HEK293 (cell line): ENCODE data around the gene ZNF670.

Experiments used
- CTCF ChIA-PET: fragments of 350-600 bp; formaldehyde crosslinking; extraction: SDS; loops from one replicate; lab custom pipeline; 2021; ENCODE audit warnings: antibody characterized with exemption; lab: Yijun Ruan, JAX
- POLR2A ChIA-PET: fragments of 300-600 bp; formaldehyde crosslinking; extraction: SDS; loops from one replicate; lab custom pipeline; 2020; ENCODE audit warnings: antibody characterized with exemption, inconsistent platforms; lab: Yijun Ruan, JAX
- H3K27ac ChIP-seq: fragments of 200-500 bp; sonication (Bioruptor generic); 2 replicates; pipeline ENCODE4 v1.5.1; 2014; ENCODE audit warnings: low read depth, low read length, control low read depth, inconsistent platforms; ENCODE audit errors: extremely low read depth
- H3K36me3 ChIP-seq, 2 experiments: fragments of 200-500 bp in 1 of 2; sonication (Bioruptor generic) in 1 of 2; 1 replicate in 1 of 2; 2 replicates in 1 of 2; pipeline ENCODE4 v1.5.1; 2014 to 2017; ENCODE audit warnings: inconsistent platforms in 2 of 2, low read length in 2 of 2; ENCODE audit not compliant: control insufficient read depth in 2 of 2, insufficient read depth in 1 of 2
- H3K4me1 ChIP-seq: fragments of 200-500 bp; sonication (Bioruptor generic); 2 replicates; pipeline ENCODE4 v1.5.1; 2014; ENCODE audit warnings: mild to moderate bottlenecking, low read length, inconsistent platforms; ENCODE audit not compliant: control insufficient read depth, insufficient read depth
- H3K4me3 ChIP-seq: 2 replicates; pipeline ENCODE4 v1.5.1; 2011; ENCODE audit warnings: low read depth, mild to moderate bottlenecking, control low read depth, low read length, moderate library complexity
- H3K9me3 ChIP-seq: fragments of 200-500 bp; sonication (Bioruptor generic); 2 replicates; pipeline ENCODE4 v1.5.1; 2014; ENCODE audit warnings: low read depth, low read length, inconsistent platforms; ENCODE audit not compliant: control insufficient read depth, insufficient read depth
- EGR2 ChIP-seq: fragments of 450-650 bp; formaldehyde crosslinking; IDR thresholded peaks from 2 replicates; pipeline ENCODE4 v1.5.1; 2016; ENCODE audit warnings: low read depth, missing biosample characterization, missing genetic modification characterization
- GLI4 ChIP-seq: fragments of 450-650 bp; formaldehyde crosslinking; IDR thresholded peaks from 2 replicates; pipeline ENCODE4 v1.5.1; 2016; ENCODE audit warnings: missing biosample characterization, missing genetic modification characterization
- GLIS1 ChIP-seq: fragments of 450-650 bp; formaldehyde crosslinking; IDR thresholded peaks from 2 replicates; pipeline ENCODE4 v1.5.1; 2016; ENCODE audit warnings: missing biosample characterization, missing genetic modification characterization
- HOXA7 ChIP-seq: sonication (generic); formaldehyde crosslinking; IDR thresholded peaks from 2 replicates; pipeline ENCODE4 v1.8.1; 2022; ENCODE audit warnings: missing genetic modification reagents, borderline replicate concordance
- MEIS1 ChIP-seq: sonication (generic); formaldehyde crosslinking; IDR thresholded peaks from 2 replicates; pipeline ENCODE4 v1.8.1; 2022; ENCODE audit warnings: missing genetic modification reagents, mild to moderate bottlenecking, borderline replicate concordance
- REPIN1 ChIP-seq: fragments of 450-650 bp; formaldehyde crosslinking; IDR thresholded peaks from 2 replicates; pipeline ENCODE4 v1.5.1; 2017; ENCODE audit warnings: missing biosample characterization, missing genetic modification characterization, low read depth
- SALL2 ChIP-seq: fragments of 450-650 bp; formaldehyde crosslinking; IDR thresholded peaks from 2 replicates; pipeline ENCODE4 v1.5.0; 2017; ENCODE audit warnings: missing biosample characterization, mild to moderate bottlenecking, missing genetic modification characterization, borderline replicate concordance
- SETDB1 ChIP-seq: IDR thresholded peaks from one replicate; pipeline ENCODE4 v1.6.1; 2017; ENCODE audit warnings: mild to moderate bottlenecking, low read length, moderate library complexity, mixed read lengths; ENCODE audit not compliant: insufficient read length
- TRIM28 ChIP-seq: IDR thresholded peaks from 2 replicates; pipeline ENCODE4 v1.6.1; 2011; ENCODE audit warnings: low read length, control low read depth, borderline replicate concordance
- ZBTB8A ChIP-seq: fragments of 450-650 bp; formaldehyde crosslinking; IDR thresholded peaks from 2 replicates; pipeline ENCODE4 v1.5.1; 2016; ENCODE audit warnings: missing biosample characterization, missing genetic modification characterization
- ZFP37 ChIP-seq: fragments of 450-650 bp; formaldehyde crosslinking; IDR thresholded peaks from 2 replicates; pipeline ENCODE4 v1.5.1; 2016; ENCODE audit warnings: missing biosample characterization, missing genetic modification characterization
- ZFP41 ChIP-seq: fragments of 450-650 bp; formaldehyde crosslinking; IDR thresholded peaks from 2 replicates; pipeline ENCODE4 v1.5.1; 2016; ENCODE audit warnings: missing biosample characterization, missing genetic modification characterization, borderline replicate concordance
- ZNF112 ChIP-seq: fragments of 450-650 bp; formaldehyde crosslinking; IDR thresholded peaks from 2 replicates; pipeline ENCODE4 v1.5.0; 2017; ENCODE audit warnings: missing biosample characterization, missing genetic modification characterization
- ZNF239 ChIP-seq: fragments of 450-650 bp; formaldehyde crosslinking; IDR thresholded peaks from 2 replicates; pipeline ENCODE4 v1.5.1; 2016; ENCODE audit warnings: missing biosample characterization, missing genetic modification characterization
- ZNF302 ChIP-seq: fragments of 450-650 bp; formaldehyde crosslinking; IDR thresholded peaks from 2 replicates; pipeline ENCODE4 v1.5.1; 2016; ENCODE audit warnings: missing biosample characterization, missing genetic modification characterization, low read depth
- ZNF311 ChIP-seq: fragments of 450-650 bp; formaldehyde crosslinking; IDR thresholded peaks from 2 replicates; pipeline ENCODE4 v1.5.1; 2017; ENCODE audit warnings: missing biosample characterization, missing genetic modification characterization, borderline replicate concordance
- ZNF354C ChIP-seq: fragments of 450-650 bp; formaldehyde crosslinking; IDR thresholded peaks from 2 replicates; pipeline ENCODE4 v1.5.1; 2016; ENCODE audit warnings: missing biosample characterization, missing genetic modification characterization, low read depth, borderline replicate concordance
- ZNF366 ChIP-seq: fragments of 450-650 bp; formaldehyde crosslinking; conservative IDR thresholded peaks from 2 replicates; pipeline ENCODE4 v1.5.1; 2016; ENCODE audit warnings: missing biosample characterization, missing genetic modification characterization
- ZNF404 ChIP-seq: fragments of 450-650 bp; formaldehyde crosslinking; IDR thresholded peaks from 2 replicates; pipeline ENCODE4 v1.5.1; 2017; ENCODE audit warnings: missing biosample characterization, missing genetic modification characterization
- ZNF555 ChIP-seq: fragments of 450-650 bp; formaldehyde crosslinking; conservative IDR thresholded peaks from 2 replicates; pipeline ENCODE4 v1.5.1; 2017; ENCODE audit warnings: missing biosample characterization, mild to moderate bottlenecking, missing genetic modification characterization, inconsistent platforms
- ZNF561 ChIP-seq: fragments of 450-650 bp; IDR thresholded peaks from 2 replicates; pipeline ENCODE4 v1.5.1; 2018; ENCODE audit warnings: missing biosample characterization, missing genetic modification characterization, borderline replicate concordance
- ZNF571 ChIP-seq: fragments of 450-650 bp; formaldehyde crosslinking; IDR thresholded peaks from 2 replicates; pipeline ENCODE4 v1.5.0; 2017; ENCODE audit warnings: missing biosample characterization, missing genetic modification characterization
- ZNF585B ChIP-seq: fragments of 450-650 bp; formaldehyde crosslinking; IDR thresholded peaks from 2 replicates; pipeline ENCODE4 v1.5.1; 2016; ENCODE audit warnings: missing biosample characterization, missing genetic modification characterization
- ZNF623 ChIP-seq: fragments of 450-650 bp; formaldehyde crosslinking; IDR thresholded peaks from 2 replicates; pipeline ENCODE4 v1.5.1; 2016; ENCODE audit warnings: missing biosample characterization, missing genetic modification characterization
- ZNF707 ChIP-seq: fragments of 450-650 bp; formaldehyde crosslinking; IDR thresholded peaks from 2 replicates; pipeline ENCODE4 v1.5.1; 2016; ENCODE audit warnings: missing biosample characterization, missing genetic modification characterization
- ZXDB ChIP-seq: fragments of 450-650 bp; formaldehyde crosslinking; IDR thresholded peaks from 2 replicates; pipeline ENCODE4 v1.5.1; 2016; ENCODE audit warnings: missing biosample characterization, missing genetic modification characterization
- TF ChIP-seq, protein P1 (sequence below): fragments of 450-650 bp; formaldehyde crosslinking; IDR thresholded peaks from 2 replicates; pipeline ENCODE4 v1.5.1; 2016; ENCODE audit warnings: missing biosample characterization, missing genetic modification characterization
- TF ChIP-seq, protein P2 (sequence below): fragments of 450-650 bp; formaldehyde crosslinking; IDR thresholded peaks from 2 replicates; pipeline ENCODE4 v1.5.1; 2016; ENCODE audit warnings: missing biosample characterization, missing genetic modification characterization

Gene ZNF670

DNA sequence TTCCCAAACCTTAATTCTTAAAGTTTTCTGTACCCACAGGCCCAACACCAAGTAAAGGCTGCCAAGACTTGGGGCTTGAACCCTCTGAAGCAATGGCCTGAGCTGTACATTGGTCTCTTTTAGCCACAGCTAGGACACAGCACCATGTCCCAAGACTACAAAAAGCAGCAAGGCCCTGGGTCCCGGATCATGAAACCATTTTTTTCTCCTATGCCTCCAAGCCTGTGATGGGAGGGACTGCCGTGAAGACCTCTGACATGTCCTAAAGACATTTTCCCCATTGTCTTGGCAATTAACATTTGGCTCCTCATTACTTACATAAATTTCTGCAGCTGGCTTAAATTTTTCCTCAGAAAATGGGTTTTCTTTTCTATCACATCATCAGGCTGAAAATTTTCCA is 30.9 kb downstream of the ZNF670 start:
- TF ChIP-seq ZNF366 (tag by site-specific recombination) = no peak
- TF ChIP-seq ZNF585B (tag by site-specific recombination) = peak; percentile 73
- Histone ChIP-seq H3K4me1 (no peaks in the 10 kb centered on the region), H3K36me3 (no peaks in the 10 kb centered on the region), H3K27ac (no peak overlapping the region), H3K4me3 (no peak overlapping the region), H3K9me3 (no peaks in the 10 kb centered on the region)
- POLR2A ChIA-PET = no interaction called here
- CTCF ChIA-PET = no interaction called here

DNA sequence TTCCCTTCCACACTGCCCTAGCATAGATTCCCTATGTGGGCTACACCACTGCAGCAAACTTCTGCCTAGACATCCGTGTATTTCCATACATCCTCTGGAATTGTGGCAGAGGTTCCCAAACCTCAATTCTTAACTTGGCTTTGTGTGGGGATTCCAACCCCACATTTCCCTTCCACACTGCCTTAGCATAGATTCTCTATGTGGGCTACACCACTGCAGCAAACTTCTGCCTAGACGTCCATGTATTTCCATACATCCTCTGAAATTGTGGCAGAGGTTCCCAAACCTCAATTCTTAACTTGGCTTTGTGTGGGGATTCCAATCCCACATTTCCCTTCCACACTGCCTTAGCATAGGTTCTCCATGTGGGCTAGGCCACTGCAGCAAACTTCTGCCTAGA is 31.4 kb downstream of the ZNF670 start:
- CTCF ChIA-PET = no interaction called here
- no peaks in the 10 kb centered on the region for H3K4me1 ChIP-seq
- no peak overlapping the region for H3K27ac ChIP-seq
- POLR2A ChIA-PET = no interaction called here
- no peaks in the 10 kb centered on the region for H3K9me3 ChIP-seq
- TF ChIP-seq ZNF555 (tag by site-specific recombination) = no peak
- no peak for TF ChIP-seq ZNF354C (tag by site-specific recombination)
- TF ChIP-seq ZNF707 (tag by site-specific recombination) = no peak
- TF ChIP-seq REPIN1 = no peak
- no peak for TF ChIP-seq ZNF561 (tag by site-specific recombination)
- TF ChIP-seq TRIM28 = peak; percentile 14; the same call in 1 of the 2 replicates
- no peak for TF ChIP-seq ZNF239 (tag by site-specific recombination)
- no peak for TF ChIP-seq EGR2 (tag by site-specific recombination)
- no peak for TF ChIP-seq ZNF571
- peak; percentile 52 for TF ChIP-seq SETDB1
- TF ChIP-seq GLIS1 = no peak
- TF ChIP-seq, protein P1, sequence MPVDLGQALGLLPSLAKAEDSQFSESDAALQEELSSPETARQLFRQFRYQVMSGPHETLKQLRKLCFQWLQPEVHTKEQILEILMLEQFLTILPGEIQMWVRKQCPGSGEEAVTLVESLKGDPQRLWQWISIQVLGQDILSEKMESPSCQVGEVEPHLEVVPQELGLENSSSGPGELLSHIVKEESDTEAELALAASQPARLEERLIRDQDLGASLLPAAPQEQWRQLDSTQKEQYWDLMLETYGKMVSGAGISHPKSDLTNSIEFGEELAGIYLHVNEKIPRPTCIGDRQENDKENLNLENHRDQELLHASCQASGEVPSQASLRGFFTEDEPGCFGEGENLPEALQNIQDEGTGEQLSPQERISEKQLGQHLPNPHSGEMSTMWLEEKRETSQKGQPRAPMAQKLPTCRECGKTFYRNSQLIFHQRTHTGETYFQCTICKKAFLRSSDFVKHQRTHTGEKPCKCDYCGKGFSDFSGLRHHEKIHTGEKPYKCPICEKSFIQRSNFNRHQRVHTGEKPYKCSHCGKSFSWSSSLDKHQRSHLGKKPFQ (tag by site-specific recombination) = no peak
- no peak for TF ChIP-seq ZFP37 (tag by site-specific recombination)
- no peak for TF ChIP-seq SALL2 (tag by site-specific recombination)
- TF ChIP-seq ZXDB (tag by site-specific recombination) = no peak
- no peak for TF ChIP-seq GLI4 (tag by site-specific recombination)
- H3K4me3 ChIP-seq = no peak overlapping the region
- no peaks in the 10 kb centered on the region for H3K36me3 ChIP-seq

DNA sequence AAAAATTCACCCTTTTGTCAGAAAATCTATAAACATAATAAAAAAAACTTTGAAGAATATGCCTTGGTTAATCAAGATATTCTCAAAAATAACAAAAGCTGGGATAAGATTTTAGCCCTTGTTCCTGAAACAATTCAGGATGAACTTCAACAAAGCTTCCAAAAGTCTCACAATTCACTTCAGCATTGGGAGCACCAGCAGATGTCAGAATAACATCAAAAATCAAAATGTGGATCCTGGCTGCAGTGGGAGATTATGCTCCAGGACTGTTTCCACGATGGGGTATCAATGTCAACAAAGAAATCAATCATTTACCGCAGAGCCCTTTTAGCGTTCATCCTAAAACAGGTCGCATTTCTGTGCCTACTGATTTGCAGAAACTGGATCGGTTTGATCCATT is 35.2 kb downstream of the ZNF670 start:
- no peak for TF ChIP-seq ZBTB8A
- TF ChIP-seq, protein P2, sequence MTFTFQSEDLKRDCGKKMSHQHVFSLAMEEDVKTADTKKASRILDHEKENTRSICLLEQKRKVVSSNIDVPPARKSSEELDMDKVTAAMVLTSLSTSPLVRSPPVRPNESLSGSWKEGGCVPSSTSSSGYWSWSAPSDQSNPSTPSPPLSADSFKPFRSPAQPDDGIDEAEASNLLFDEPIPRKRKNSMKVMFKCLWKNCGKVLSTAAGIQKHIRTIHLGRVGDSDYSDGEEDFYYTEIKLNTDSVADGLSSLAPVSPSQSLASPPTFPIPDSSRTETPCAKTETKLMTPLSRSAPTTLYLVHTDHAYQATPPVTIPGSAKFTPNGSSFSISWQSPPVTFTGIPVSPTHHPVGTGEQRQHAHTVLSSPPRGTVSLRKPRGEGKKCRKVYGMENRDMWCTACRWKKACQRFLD (tag by site-specific recombination) = no peak
- TF ChIP-seq ZFP41 (tag by site-specific recombination) = no peak
- TF ChIP-seq HOXA7 (CRISPR knock-in tag) = no peak
- TF ChIP-seq ZNF623 (tag by site-specific recombination) = no peak
- TF ChIP-seq ZNF302 (tag by site-specific recombination) = no peak
- no peak for TF ChIP-seq ZNF404
- no peak for TF ChIP-seq MEIS1 (CRISPR knock-in tag)
- no peak for TF ChIP-seq ZNF311
- no peak for TF ChIP-seq ZNF112 (tag by site-specific recombination)
- H3K27ac ChIP-seq = no peak overlapping the region
- H3K4me3 ChIP-seq = no peak overlapping the region
- H3K36me3 ChIP-seq = peaks cover 0 to 3% of the 10 kb centered on the region in 2 experiments; a peak in 1 of 3 replicates
- ChIA-PET POLR2A (no interaction called here), CTCF (no interaction called here)
- no peaks in the 10 kb centered on the region for H3K9me3 ChIP-seq
- no peaks in the 10 kb centered on the region for H3K4me1 ChIP-seq
